GM15510 (cell line): ENCODE measurements around the gene ZDHHC7.

Experiments used
- POLR2A ChIP-seq: IDR thresholded peaks from 3 replicates; pipeline ENCODE4 v1.6.1; 2011; ENCODE audit warnings: borderline replicate concordance; ENCODE audit not compliant: insufficient read length; ENCODE audit errors: extremely low read depth

The ZDHHC7 gene

GRCh38 chr16:84973776-84974523, 37.4 kb downstream of the ZDHHC7 start:
- TF ChIP-seq POLR2A, result no peak

GRCh38 chr16:84973236-84973635, 38.1 kb downstream of the ZDHHC7 start:
- TF ChIP-seq POLR2A, result no peak

- no peak for TF ChIP-seq POLR2A
These were observed 40.7 kb downstream of the ZDHHC7 start for GRCh38 chr16:84970447-84971127.

- no peak for TF ChIP-seq POLR2A
These were observed 43.5 kb downstream of the ZDHHC7 start for GRCh38 chr16:84967828-84968227.

GRCh38 chr16:84965428-84966415, 45.6 kb downstream of the ZDHHC7 start:
- TF ChIP-seq POLR2A, result no peak

GRCh38 chr16:84964386-84965128, 46.8 kb downstream of the ZDHHC7 start:
- no peak for TF ChIP-seq POLR2A

GRCh38 chr16:84963066-84963465, 48.3 kb downstream of the ZDHHC7 start:
- TF ChIP-seq POLR2A, result no peak

- TF ChIP-seq POLR2A, result no peak
These were observed 50.4 kb downstream of the ZDHHC7 start for GRCh38 chr16:84960942-84961341.

- TF ChIP-seq POLR2A, result no peak
These were observed 51.4 kb downstream of the ZDHHC7 start for GRCh38 chr16:84959784-84960417.

GRCh38 chr16:84959045-84959576, 52.2 kb downstream of the ZDHHC7 start:
- TF ChIP-seq POLR2A, result no peak

- no peak for TF ChIP-seq POLR2A
These were observed 53.5 kb downstream of the ZDHHC7 start for GRCh38 chr16:84957792-84958191.

GRCh38 chr16:84957192-84957591, 54.1 kb downstream of the ZDHHC7 start:
- TF ChIP-seq POLR2A, result no peak

- no peak for TF ChIP-seq POLR2A
These were observed 55.9 kb downstream of the ZDHHC7 start for GRCh38 chr16:84955427-84955826.
